Pancreas (tissue), 10 donors: ENCODE measurements around the gene PFKFB1. TPM values are rescaled to one million over a fixed set of nuclear protein-coding genes. Genes with fewer than 3 reads are reported as not detected.

Experiments used
- ATAC-seq, 4 donors: fragments of 200-7000 bp; cut with Tn5 transposase; one replicate each; pipeline versions ENCODE4 v1.8.0 to v1.9.1; 2020; ENCODE audit warnings: mild to moderate bottlenecking in 4 of 4, moderate library complexity in 4 of 4
- DNase-seq, 6 donors: peaks; one replicate each; pipeline ENCODE4 v3.0.0-alpha.2; 2020
- FAIRE-seq: peaks from 2 replicates; lab custom pipeline; 2012; peaks lifted over from hg19 to GRCh38; lab: Jason Lieb, UNC
- H3K27ac ChIP-seq, 4 donors: fragments of 200-600 bp; sonication (generic); 1 replicate in 3 of 4; 2 replicates in 1 of 4; pipeline versions ENCODE4 v1.5.0 to v1.8.0; 2020
- H3K27me3 ChIP-seq, 4 donors: fragments of 200-600 bp; one replicate each; pipeline ENCODE4 v1.8.0; 2021
- H3K36me3 ChIP-seq, 3 donors: fragments of 200-600 bp; sonication (generic) in 1 of 3; one replicate each; pipeline versions ENCODE4 v1.5.0 to v1.8.0; 2020 to 2021
- H3K4me1 ChIP-seq, 3 donors: fragments of 200-600 bp; one replicate each; pipeline ENCODE4 v1.8.0; 2021
- H3K4me3 ChIP-seq, 4 donors: fragments of 200-600 bp; sonication (generic) in 2 of 4; one replicate each; pipeline versions ENCODE4 v1.5.0 to v1.8.0; 2020 to 2021
- H3K9me3 ChIP-seq, 4 donors: fragments of 200-600 bp; one replicate each; pipeline ENCODE4 v1.8.0; 2021
- WGBS, 2 donors: extraction: QIAGEN DNeasy Blood & Tissue Kit; methylation state at CpG; one replicate each; pipeline ENCODE4 v1.1.7; 2013; 5-methylcytosine and 5-hydroxymethylcytosine counted together
- intact Hi-C, 3 donors: fragments of 100-400 bp; cut with DNase I; formaldehyde crosslinking; loops; one replicate each; pipeline versions ENCODE4 v1.11.1 to v1.14.2; 2022
- polyA plus RNA-seq, 2 donors: library from polyadenylated mRNA; stranded (reverse); fragments of 200-250 nt; gene quantifications; one replicate each; pipeline ENCODE4 v1.2.3, GENCODE V29; 2013
- total RNA-seq, 6 donors: library from RNA; stranded (reverse); fragmentation: NEBNext Ultra II Directional in 4 of 6; extraction: Animal tissue kit (Norgen Biotek cat#: 25700) in 4 of 6; gene quantifications; one replicate each; pipeline versions ENCODE4 v1.2.1 to v1.2.4, GENCODE V29; 2021 to 2023
- TF ChIP-seq, protein P1 (sequence below), 4 donors: fragments of 200-600 bp; sonication (generic) in 3 of 4; IDR thresholded peaks; one replicate each; pipeline versions ENCODE4 v1.5.0 to v1.8.0; 2021; ENCODE audit warnings: antibody characterized with exemption in 4 of 4
- donor health status: healthy with polysubstance abuse.
- donor health status: DM: no; HTN: no; CAD: no; lungs with moderate emphysema.
- donor health status: DM: no; HTN: no; CAD: no.
- donor health status: control.
- donor health status: control.
- donor health status: Bipolar disorder and iron deficiency.
- donor health status: DM: yes; HTN: yes; CAD: no.
- donor health status: DM: no; HTN: no; CAD: no.
- donor health status: DM: no; HTN: no; CAD: no.
- donor health status: DM: yes; HTN: yes; CAD: no.

PFKFB1 gene
- total and polyA plus RNA-seq, 8 donors: 0.22 to 3.7 (median 0.93) TPM

DNA sequence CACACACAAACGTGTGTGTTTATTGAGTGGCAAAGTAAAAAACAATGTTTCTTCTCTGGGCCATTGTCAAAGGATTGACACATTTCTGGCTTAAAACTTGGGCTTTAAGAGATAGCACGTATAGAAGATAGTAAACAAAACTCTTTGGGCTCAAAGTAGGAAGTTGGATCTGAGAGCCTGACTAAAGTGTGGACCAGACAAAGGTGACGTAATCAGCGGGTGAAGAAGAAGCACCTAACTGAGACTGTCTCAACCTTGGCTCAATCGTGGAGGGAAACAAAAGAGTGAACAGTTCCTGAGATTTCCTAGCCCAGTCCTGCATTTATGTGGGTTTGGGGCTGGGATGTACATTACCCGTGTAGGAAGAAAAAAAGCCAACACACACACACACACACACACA, 13.7 kb downstream of the PFKFB1 start:
- no peak overlapping the region for H3K4me3 ChIP-seq
- DNase-seq: no peak
- TF ChIP-seq, protein P1, sequence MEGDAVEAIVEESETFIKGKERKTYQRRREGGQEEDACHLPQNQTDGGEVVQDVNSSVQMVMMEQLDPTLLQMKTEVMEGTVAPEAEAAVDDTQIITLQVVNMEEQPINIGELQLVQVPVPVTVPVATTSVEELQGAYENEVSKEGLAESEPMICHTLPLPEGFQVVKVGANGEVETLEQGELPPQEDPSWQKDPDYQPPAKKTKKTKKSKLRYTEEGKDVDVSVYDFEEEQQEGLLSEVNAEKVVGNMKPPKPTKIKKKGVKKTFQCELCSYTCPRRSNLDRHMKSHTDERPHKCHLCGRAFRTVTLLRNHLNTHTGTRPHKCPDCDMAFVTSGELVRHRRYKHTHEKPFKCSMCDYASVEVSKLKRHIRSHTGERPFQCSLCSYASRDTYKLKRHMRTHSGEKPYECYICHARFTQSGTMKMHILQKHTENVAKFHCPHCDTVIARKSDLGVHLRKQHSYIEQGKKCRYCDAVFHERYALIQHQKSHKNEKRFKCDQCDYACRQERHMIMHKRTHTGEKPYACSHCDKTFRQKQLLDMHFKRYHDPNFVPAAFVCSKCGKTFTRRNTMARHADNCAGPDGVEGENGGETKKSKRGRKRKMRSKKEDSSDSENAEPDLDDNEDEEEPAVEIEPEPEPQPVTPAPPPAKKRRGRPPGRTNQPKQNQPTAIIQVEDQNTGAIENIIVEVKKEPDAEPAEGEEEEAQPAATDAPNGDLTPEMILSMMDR (IDR thresholded peaks at IDR 0.05): no peak
- intact Hi-C loops: no loop called here
- 44 to 53% methylated on average over 6 of the region's 6 CpGs for WGBS, 2 donors
- H3K27ac ChIP-seq: no peak overlapping the region
- H3K36me3 ChIP-seq: no peaks in the 10 kb centered on the region
- peaks cover 0 to 4% (median 0%) of the 10 kb centered on the region in 3 donors for H3K4me1 ChIP-seq
- FAIRE-seq: no peak
- peaks cover 0 to 7% (median 5%) of the 10 kb centered on the region in 4 donors for H3K27me3 ChIP-seq
- ATAC-seq: no peak
- H3K9me3 ChIP-seq: no peaks in the 10 kb centered on the region

- Histone ChIP-seq H3K9me3 (no peaks in the 10 kb centered on the region), H3K27ac (no peak overlapping the region), H3K4me1 (peaks cover 0 to 4% (median 0%) of the 10 kb centered on the region in 3 donors), H3K36me3 (no peaks in the 10 kb centered on the region), H3K4me3 (no peak overlapping the region), H3K27me3 (peaks cover 0 to 5% (median 5%) of the 10 kb centered on the region in 4 donors)
- ATAC-seq (no peak), FAIRE-seq (no peak), DNase-seq (no peak)
- TF ChIP-seq, protein P1 (IDR thresholded peaks at IDR 0.05): no peak
- intact Hi-C loops: no loop called here
Measured at GRCh38 chrX:54979432-54979831, 14.6 kb downstream of the PFKFB1 start.

DNA sequence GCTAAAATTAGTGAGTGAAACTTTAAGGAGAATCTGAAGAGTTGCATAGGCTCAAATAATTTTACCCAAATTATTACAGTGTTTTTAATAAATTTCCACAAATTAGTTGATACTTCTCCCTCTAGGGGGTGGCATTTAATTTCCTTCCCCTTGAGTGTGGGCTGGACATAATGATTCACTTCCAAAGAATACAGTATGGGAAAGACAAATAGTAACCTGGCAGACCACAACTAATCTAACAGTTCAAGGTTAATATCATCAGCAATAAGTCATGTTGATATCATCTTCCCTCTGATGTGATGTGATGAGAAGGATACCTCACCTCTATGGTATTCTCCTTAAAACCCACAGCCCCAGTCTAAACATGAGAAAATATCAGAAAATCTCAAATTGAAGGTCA, 15.5 kb downstream of the PFKFB1 start:
- peaks cover 0 to 5% (median 2%) of the 10 kb centered on the region in 4 donors for H3K27me3 ChIP-seq
- no peak for ATAC-seq
- H3K4me3 ChIP-seq: no peak overlapping the region
- intact Hi-C loops: no loop called here
- H3K4me1 ChIP-seq: peaks cover 0 to 4% (median 0%) of the 10 kb centered on the region in 3 donors
- H3K36me3 ChIP-seq: no peaks in the 10 kb centered on the region
- no peak for DNase-seq
- FAIRE-seq: no peak
- H3K9me3 ChIP-seq: no peaks in the 10 kb centered on the region
- H3K27ac ChIP-seq: no peak overlapping the region
- TF ChIP-seq, protein P1 (IDR thresholded peaks at IDR 0.05): no peak

GRCh38 chrX:54977387-54977786, 16.6 kb downstream of the PFKFB1 start:
- ATAC-seq (no peak), FAIRE-seq (no peak), DNase-seq (no peak)
- H3K4me1 ChIP-seq: peaks cover 0 to 4% (median 0%) of the 10 kb centered on the region in 3 donors
- intact Hi-C loops: no loop called here
- no peaks in the 10 kb centered on the region for H3K36me3 ChIP-seq
- H3K4me3 ChIP-seq: no peak overlapping the region
- 53 to 75% methylated on average over 4 of the region's 4 CpGs for WGBS, 2 donors
- no peak overlapping the region for H3K27ac ChIP-seq
- peaks cover 0 to 5% (median 2%) of the 10 kb centered on the region in 4 donors for H3K27me3 ChIP-seq
- TF ChIP-seq, protein P1 (IDR thresholded peaks at IDR 0.05): no peak
- H3K9me3 ChIP-seq: no peaks in the 10 kb centered on the region

DNA sequence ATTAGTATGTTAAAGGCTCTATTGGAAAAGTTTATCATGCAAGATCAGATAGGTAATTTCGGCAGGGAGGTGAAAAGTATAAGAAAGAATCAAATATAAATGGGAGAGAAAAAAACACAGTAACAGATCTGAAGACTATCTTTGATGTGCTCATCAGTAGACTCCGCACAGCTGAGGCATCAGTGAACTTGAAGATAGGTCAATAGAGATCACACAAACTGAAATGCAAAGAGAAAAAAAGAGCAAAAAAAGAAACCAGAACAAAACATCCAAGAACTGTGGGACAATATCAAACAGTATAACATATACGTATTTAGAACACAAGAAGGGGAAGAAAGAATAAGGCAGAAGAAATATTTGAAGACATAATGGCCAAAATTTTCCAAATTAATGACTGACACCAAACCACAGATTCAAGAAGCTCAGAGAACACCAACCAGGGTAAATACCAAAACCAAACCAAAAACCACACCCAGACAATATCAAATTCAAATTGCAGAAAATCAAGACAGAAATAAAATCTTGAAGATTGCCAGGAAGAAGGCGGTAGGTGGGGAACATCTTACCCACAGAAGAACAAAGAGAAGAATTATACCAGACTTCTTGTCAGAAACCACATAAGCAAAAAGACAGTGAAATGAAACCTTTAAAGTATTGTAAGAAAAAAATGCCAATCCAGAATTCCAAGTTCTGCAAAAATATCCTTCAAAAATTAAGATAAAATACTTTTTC, 29.1 kb downstream of the PFKFB1 start:
- no peaks in the 10 kb centered on the region for H3K4me1 ChIP-seq
- TF ChIP-seq, protein P1 (IDR thresholded peaks at IDR 0.05): no peak
- FAIRE-seq (peak; percentile 29), ATAC-seq (no peak), DNase-seq (no peak)
- H3K4me3 ChIP-seq: no peak overlapping the region
- no peaks in the 10 kb centered on the region for H3K9me3 ChIP-seq
- WGBS, 2 donors: 55 to 63% methylated on average over 4 of the region's 4 CpGs
- H3K27ac ChIP-seq: no peak overlapping the region
- H3K27me3 ChIP-seq: no peaks in the 10 kb centered on the region
- intact Hi-C loops: no loop called here
- no peaks in the 10 kb centered on the region for H3K36me3 ChIP-seq
